ENCODE measurements around the gene FAM98A.

DNA sequence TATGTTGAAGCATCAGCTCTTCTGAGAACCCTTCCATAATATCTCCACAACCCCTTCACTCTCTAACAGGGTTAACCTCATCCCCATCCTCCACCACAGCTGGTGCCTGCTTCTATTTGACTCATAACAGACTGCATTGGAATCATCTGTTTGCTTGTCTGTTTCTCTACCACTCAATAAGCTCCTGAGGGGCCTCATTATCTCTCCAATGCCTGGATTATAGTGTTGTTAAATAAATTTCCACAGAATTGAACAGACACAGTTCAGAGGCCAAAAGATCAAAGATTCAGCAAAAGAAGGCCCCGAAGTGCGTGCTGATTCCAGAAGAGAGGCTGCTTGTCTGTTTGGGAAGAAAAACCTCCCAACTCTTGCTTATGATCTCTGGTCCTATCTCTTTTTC, 33.7 kb upstream of the FAM98A start:
- TF ChIP-seq, protein P1, sequence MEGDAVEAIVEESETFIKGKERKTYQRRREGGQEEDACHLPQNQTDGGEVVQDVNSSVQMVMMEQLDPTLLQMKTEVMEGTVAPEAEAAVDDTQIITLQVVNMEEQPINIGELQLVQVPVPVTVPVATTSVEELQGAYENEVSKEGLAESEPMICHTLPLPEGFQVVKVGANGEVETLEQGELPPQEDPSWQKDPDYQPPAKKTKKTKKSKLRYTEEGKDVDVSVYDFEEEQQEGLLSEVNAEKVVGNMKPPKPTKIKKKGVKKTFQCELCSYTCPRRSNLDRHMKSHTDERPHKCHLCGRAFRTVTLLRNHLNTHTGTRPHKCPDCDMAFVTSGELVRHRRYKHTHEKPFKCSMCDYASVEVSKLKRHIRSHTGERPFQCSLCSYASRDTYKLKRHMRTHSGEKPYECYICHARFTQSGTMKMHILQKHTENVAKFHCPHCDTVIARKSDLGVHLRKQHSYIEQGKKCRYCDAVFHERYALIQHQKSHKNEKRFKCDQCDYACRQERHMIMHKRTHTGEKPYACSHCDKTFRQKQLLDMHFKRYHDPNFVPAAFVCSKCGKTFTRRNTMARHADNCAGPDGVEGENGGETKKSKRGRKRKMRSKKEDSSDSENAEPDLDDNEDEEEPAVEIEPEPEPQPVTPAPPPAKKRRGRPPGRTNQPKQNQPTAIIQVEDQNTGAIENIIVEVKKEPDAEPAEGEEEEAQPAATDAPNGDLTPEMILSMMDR (IDR thresholded peaks at IDR 0.05): no peak
- TF ChIP-seq POLR2A (IDR thresholded peaks at IDR 0.05): no peak

Data from esophagus squamous epithelium (tissue), 4 donors.